ENCODE data around the gene CDC42EP1. TPM values are rescaled to one million over a fixed set of nuclear protein-coding genes. Genes with fewer than 3 reads are reported as not detected.

CDC42EP1 gene
- polyA plus RNA-seq, 1 donor from 2014 or later, result 0.24 TPM

DNA sequence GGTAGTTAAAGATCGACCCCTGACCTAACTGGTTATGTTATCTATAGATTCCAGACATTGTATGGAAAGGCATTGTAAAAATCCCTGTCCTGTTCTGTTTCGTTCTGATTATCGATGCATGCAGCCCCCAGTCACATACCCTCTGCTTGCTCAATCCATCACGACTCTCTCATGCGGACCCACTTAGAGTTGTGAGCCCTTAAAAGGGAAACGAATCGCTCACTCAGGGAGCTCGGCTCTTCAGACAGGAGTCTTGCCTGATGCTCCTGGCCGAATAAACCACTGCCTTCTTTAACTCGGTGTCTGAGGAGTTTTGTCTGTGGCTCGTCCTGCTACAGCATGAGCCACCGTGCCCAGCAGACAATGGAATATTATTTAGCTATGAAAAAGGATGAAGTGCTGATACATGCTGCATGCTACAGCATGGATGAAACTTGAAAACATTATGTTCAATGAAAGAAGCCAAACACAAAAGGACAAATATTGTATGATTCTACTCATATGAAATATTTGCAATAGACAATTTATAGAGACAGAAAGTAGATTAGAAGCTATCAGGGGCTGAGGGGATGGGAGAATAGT lies 31.6 kb downstream of the CDC42EP1 start:
- H3K79me2 ChIP-seq (replicated peaks; ENCODE audit: insufficient read depth, low read length), result no peaks in the 10 kb centered on the region
- H3K4me2 ChIP-seq (ENCODE audit: low read length), result no peak overlapping the region
- no peak overlapping the region for H3K27ac ChIP-seq (ENCODE audit: low read length)
- H3K9me3 ChIP-seq (ENCODE audit: low read length), result no peaks in the 10 kb centered on the region
- H3K36me3 ChIP-seq (ENCODE audit: insufficient read depth, low read length), result no peaks in the 10 kb centered on the region
- H3K9me2 ChIP-seq (ENCODE audit: insufficient read depth, low read length), result no peaks in the 10 kb centered on the region
- H3K27me3 ChIP-seq (ENCODE audit: insufficient read depth, low read depth, low read length), result no peaks in the 10 kb centered on the region
- no peak overlapping the region for H3K9ac ChIP-seq (ENCODE audit: low read length)
- peak overlapping the region; percentile 54 for H3K4me3 ChIP-seq (ENCODE audit: low read length)
- H2AFZ ChIP-seq (ENCODE audit: low read depth, low read length), result no peak overlapping the region
- no peaks in the 10 kb centered on the region for H4K20me1 ChIP-seq (ENCODE audit: insufficient read depth)
- no peaks in the 10 kb centered on the region for H3F3A ChIP-seq (ENCODE audit: insufficient read depth, low read length, poor library complexity, severe bottlenecking)
- TF ChIP-seq RAD21 (conservative IDR thresholded peaks at IDR 0.05) (no peak), POLR2AphosphoS5 (IDR thresholded peaks at IDR 0.05) (no peak), TAF1 (IDR thresholded peaks at IDR 0.05; ENCODE audit: low read depth) (no peak), EP300 (conservative IDR thresholded peaks at IDR 0.05; ENCODE audit: poor library complexity, severe bottlenecking) (no peak)
- TF ChIP-seq, protein P1, sequence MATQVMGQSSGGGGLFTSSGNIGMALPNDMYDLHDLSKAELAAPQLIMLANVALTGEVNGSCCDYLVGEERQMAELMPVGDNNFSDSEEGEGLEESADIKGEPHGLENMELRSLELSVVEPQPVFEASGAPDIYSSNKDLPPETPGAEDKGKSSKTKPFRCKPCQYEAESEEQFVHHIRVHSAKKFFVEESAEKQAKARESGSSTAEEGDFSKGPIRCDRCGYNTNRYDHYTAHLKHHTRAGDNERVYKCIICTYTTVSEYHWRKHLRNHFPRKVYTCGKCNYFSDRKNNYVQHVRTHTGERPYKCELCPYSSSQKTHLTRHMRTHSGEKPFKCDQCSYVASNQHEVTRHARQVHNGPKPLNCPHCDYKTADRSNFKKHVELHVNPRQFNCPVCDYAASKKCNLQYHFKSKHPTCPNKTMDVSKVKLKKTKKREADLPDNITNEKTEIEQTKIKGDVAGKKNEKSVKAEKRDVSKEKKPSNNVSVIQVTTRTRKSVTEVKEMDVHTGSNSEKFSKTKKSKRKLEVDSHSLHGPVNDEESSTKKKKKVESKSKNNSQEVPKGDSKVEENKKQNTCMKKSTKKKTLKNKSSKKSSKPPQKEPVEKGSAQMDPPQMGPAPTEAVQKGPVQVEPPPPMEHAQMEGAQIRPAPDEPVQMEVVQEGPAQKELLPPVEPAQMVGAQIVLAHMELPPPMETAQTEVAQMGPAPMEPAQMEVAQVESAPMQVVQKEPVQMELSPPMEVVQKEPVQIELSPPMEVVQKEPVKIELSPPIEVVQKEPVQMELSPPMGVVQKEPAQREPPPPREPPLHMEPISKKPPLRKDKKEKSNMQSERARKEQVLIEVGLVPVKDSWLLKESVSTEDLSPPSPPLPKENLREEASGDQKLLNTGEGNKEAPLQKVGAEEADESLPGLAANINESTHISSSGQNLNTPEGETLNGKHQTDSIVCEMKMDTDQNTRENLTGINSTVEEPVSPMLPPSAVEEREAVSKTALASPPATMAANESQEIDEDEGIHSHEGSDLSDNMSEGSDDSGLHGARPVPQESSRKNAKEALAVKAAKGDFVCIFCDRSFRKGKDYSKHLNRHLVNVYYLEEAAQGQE (IDR thresholded peaks at IDR 0.05; ENCODE audit: borderline replicate concordance), result no peak

DNA sequence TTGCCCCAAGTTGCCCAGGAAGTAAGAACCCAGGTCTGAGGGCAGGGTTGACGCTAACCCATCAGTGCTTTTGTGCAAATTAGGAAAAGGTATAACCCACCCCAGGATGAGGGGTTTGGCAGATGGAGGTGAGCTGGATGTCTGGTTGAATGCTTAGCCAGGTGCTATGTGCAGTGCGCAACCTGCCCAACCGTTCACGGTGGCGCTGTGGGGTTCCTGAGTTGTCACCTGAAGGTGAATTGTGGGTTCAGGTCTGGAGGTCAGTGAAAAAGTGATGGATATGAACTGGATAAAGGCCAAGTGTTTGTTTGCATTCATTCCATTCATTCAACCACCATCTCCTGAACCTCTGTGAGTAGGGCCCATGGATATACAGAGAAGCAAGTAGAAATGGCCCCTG lies 34.0 kb downstream of the CDC42EP1 start:
- Histone ChIP-seq H3K9me2 (ENCODE audit: insufficient read depth, low read length) (no peaks in the 10 kb centered on the region), H3F3A (ENCODE audit: insufficient read depth, low read length, poor library complexity, severe bottlenecking) (no peaks in the 10 kb centered on the region)

More for the DNA sequence above, 34.0 kb downstream of the CDC42EP1 start:
- Histone ChIP-seq H3K27me3 (ENCODE audit: insufficient read depth, low read depth, low read length) (no peaks in the 10 kb centered on the region), H3K4me3 (ENCODE audit: low read length) (no peak overlapping the region), H3K9me3 (ENCODE audit: low read length) (no peaks in the 10 kb centered on the region), H3K27ac (ENCODE audit: low read length) (no peak overlapping the region), H4K20me1 (ENCODE audit: insufficient read depth) (no peaks in the 10 kb centered on the region), H3K36me3 (ENCODE audit: insufficient read depth, low read length) (no peaks in the 10 kb centered on the region), H3K79me2 (replicated peaks; ENCODE audit: insufficient read depth, low read length) (no peaks in the 10 kb centered on the region), H3K9ac (ENCODE audit: low read length) (no peak overlapping the region), H2AFZ (ENCODE audit: low read depth, low read length) (no peak overlapping the region), H3K4me2 (ENCODE audit: low read length) (no peak overlapping the region)
- TF ChIP-seq, protein P1 (IDR thresholded peaks at IDR 0.05; ENCODE audit: borderline replicate concordance), result no peak
- no peak for TF ChIP-seq TAF1 (IDR thresholded peaks at IDR 0.05; ENCODE audit: low read depth)
- TF ChIP-seq RAD21 (conservative IDR thresholded peaks at IDR 0.05), result no peak
